Activated T-helper 1 cell treated with anti-CD3 and anti-CD28 coated beads, Interleukin-12 subunit alpha, Interleukin-12 subunit beta, Interleukin-2, Interleukin-4 antibody, amounts not matched to agents 30 ng/mL and 10 ng/mL and 1 ng/mL, durations not matched to agents 14 hours and 24 hours and 36 hours (primary cell): ENCODE measurements around the gene CASTOR1. TPM values are rescaled to one million over a fixed set of nuclear protein-coding genes. Genes with fewer than 3 reads are reported as not detected.
A peak's percentile ranks its signal among the peaks of the same experiment; 100 is the strongest.
"Not testable (repeated sequence)": the region's sequence is repeated elsewhere in the genome, so short reads cannot be mapped to it uniquely, and the experiment has no call there.

Experiments
- DNase-seq: peaks from one replicate; pipeline ENCODE4 v3.0.0; 2021; ENCODE audit warnings: low spot score
- H3K27ac Mint-ChIP-seq: one replicate; pipeline ENCODE4 v1.8.0; 2021; ENCODE audit warnings: mild to moderate bottlenecking, mixed read lengths
- H3K27me3 Mint-ChIP-seq: one replicate; pipeline ENCODE4 v1.8.0; 2022; ENCODE audit warnings: mild to moderate bottlenecking, moderate library complexity, mixed read lengths; ENCODE audit not compliant: insufficient read depth
- H3K36me3 Mint-ChIP-seq: one replicate; pipeline ENCODE4 v1.8.0; 2021; ENCODE audit warnings: low read depth, mixed read lengths
- H3K4me1 Mint-ChIP-seq: one replicate; pipeline ENCODE4 v1.8.0; 2021; ENCODE audit warnings: low read depth, mixed read lengths
- H3K4me3 Mint-ChIP-seq: one replicate; pipeline ENCODE4 v1.8.0; 2021; ENCODE audit warnings: mild to moderate bottlenecking, moderate library complexity, mixed read lengths
- H3K9me3 Mint-ChIP-seq: one replicate; pipeline ENCODE4 v1.8.0; 2021; ENCODE audit warnings: mixed read lengths
- intact Hi-C: fragments of 100-400 bp; cut with micrococcal nuclease; formaldehyde crosslinking; loops from one replicate; pipeline ENCODE4 v1.15.1; 2024
- total RNA-seq: library from RNA; stranded (reverse); gene quantifications from 2 replicates; pipeline ENCODE4 v1.2.3, GENCODE V29; 2022

CASTOR1 gene
- 5.6 and 8.8 TPM in 2 replicates for total RNA-seq

GRCh38 chr22:30289141-30289979 is at the start of gene CASTOR1:
TSS of gene CASTOR1 (minus strand) at chr22:30289505. CDS start at chr22:30289497, 8 bp downstream.
- Mint-ChIP-seq H3K27ac (peak within 1 kb of the TSS; percentile 81), H3K36me3 (peaks cover 13% of the 10 kb centered on the region), H3K4me1 (peaks cover 56% of the 10 kb centered on the region), H3K4me3 (peak within 1 kb of the TSS; percentile 87), H3K9me3 (no peaks in the 10 kb centered on the region), H3K27me3 (no peaks in the 10 kb centered on the region)
- intact Hi-C loops: loop anchor here (1.0 to 5.0 kb wide), 9 partner anchors 17 to 522 kb away; partner anchors contain the start of genes CCDC157, LIF, PES1 and TBC1D10A
- peak; percentile 90 for DNase-seq

- H3K27ac Mint-ChIP-seq: no peak overlapping the region
- no peak overlapping the region for H3K4me3 Mint-ChIP-seq
- no peaks in the 10 kb centered on the region for H3K27me3 Mint-ChIP-seq
- intact Hi-C loops: no loop called here
- H3K4me1 Mint-ChIP-seq: peaks cover 23% of the 10 kb centered on the region
- DNase-seq: no peak
- H3K36me3 Mint-ChIP-seq: peaks cover 75% of the 10 kb centered on the region
- no peaks in the 10 kb centered on the region for H3K9me3 Mint-ChIP-seq
Observed at GRCh38 chr22:30338802-30339201, 49.5 kb upstream of the CASTOR1 start.

- DNase-seq, H3K4me3 Mint-ChIP-seq, intact Hi-C loops, H3K27ac Mint-ChIP-seq, H3K9me3 Mint-ChIP-seq, H3K27me3 Mint-ChIP-seq: not testable (repeated sequence)
- peaks cover 76% of the 10 kb centered on the region for H3K36me3 Mint-ChIP-seq
- peaks cover 27% of the 10 kb centered on the region for H3K4me1 Mint-ChIP-seq
Observed at GRCh38 chr22:30338341-30338740, 49.0 kb upstream of the CASTOR1 start.

GRCh38 chr22:30337461-30337778 is 48.1 kb upstream of the CASTOR1 start:
- H3K4me3 Mint-ChIP-seq: no peak overlapping the region
- H3K36me3 Mint-ChIP-seq: peaks cover 74% of the 10 kb centered on the region
- DNase-seq: no peak
- peaks cover 36% of the 10 kb centered on the region for H3K4me1 Mint-ChIP-seq
- intact Hi-C loops: no loop called here
- H3K27me3 Mint-ChIP-seq: no peaks in the 10 kb centered on the region
- no peaks in the 10 kb centered on the region for H3K9me3 Mint-ChIP-seq
- H3K27ac Mint-ChIP-seq: no peak overlapping the region

- Mint-ChIP-seq H3K4me1 (peaks cover 40% of the 10 kb centered on the region), H3K36me3 (peaks cover 73% of the 10 kb centered on the region), H3K27ac (no peak overlapping the region)
Observed at GRCh38 chr22:30336752-30337460, 47.6 kb upstream of the CASTOR1 start.

GRCh38 chr22:30335236-30335635 is 45.9 kb upstream of the CASTOR1 start:
- intact Hi-C loops: no loop called here
- no peaks in the 10 kb centered on the region for H3K9me3 Mint-ChIP-seq
- H3K4me3 Mint-ChIP-seq: no peak overlapping the region
- H3K4me1 Mint-ChIP-seq: peaks cover 40% of the 10 kb centered on the region
- H3K27me3 Mint-ChIP-seq: no peaks in the 10 kb centered on the region
- no peak overlapping the region for H3K27ac Mint-ChIP-seq
- no peak for DNase-seq
- H3K36me3 Mint-ChIP-seq: peaks cover 71% of the 10 kb centered on the region

More at GRCh38 chr22:30336752-30337460, 47.6 kb upstream of the CASTOR1 start:
- DNase-seq: no peak
- H3K4me3 Mint-ChIP-seq: no peak overlapping the region
- H3K27me3 Mint-ChIP-seq: no peaks in the 10 kb centered on the region
- H3K9me3 Mint-ChIP-seq: no peaks in the 10 kb centered on the region
- intact Hi-C loops: no loop called here

GRCh38 chr22:30334646-30335045 is 45.3 kb upstream of the CASTOR1 start:
- Mint-ChIP-seq H3K27ac (no peak overlapping the region), H3K27me3 (no peaks in the 10 kb centered on the region), H3K36me3 (peaks cover 68% of the 10 kb centered on the region), H3K4me3 (peak overlapping the region; percentile 38), H3K9me3 (no peaks in the 10 kb centered on the region), H3K4me1 (peaks cover 40% of the 10 kb centered on the region)
- intact Hi-C loops: no loop called here
- DNase-seq: no peak

GRCh38 chr22:30333707-30334087 is 44.4 kb upstream of the CASTOR1 start:
- Mint-ChIP-seq H3K36me3 (peaks cover 62% of the 10 kb centered on the region), H3K9me3 (no peaks in the 10 kb centered on the region), H3K27ac (peak overlapping the region; percentile 56), H3K4me3 (no peak overlapping the region), H3K27me3 (no peaks in the 10 kb centered on the region), H3K4me1 (peaks cover 40% of the 10 kb centered on the region)
- intact Hi-C loops: no loop called here
- DNase-seq: no peak

- Mint-ChIP-seq H3K27ac (peak overlapping the region; percentile 56), H3K4me1 (peaks cover 40% of the 10 kb centered on the region), H3K9me3 (no peaks in the 10 kb centered on the region), H3K4me3 (peak overlapping the region; percentile 11), H3K27me3 (no peaks in the 10 kb centered on the region), H3K36me3 (peaks cover 57% of the 10 kb centered on the region)
- DNase-seq: no peak
- intact Hi-C loops: no loop called here
Observed at GRCh38 chr22:30332994-30333706, 43.8 kb upstream of the CASTOR1 start.

GRCh38 chr22:30332551-30332950 is 43.2 kb upstream of the CASTOR1 start:
- intact Hi-C loops: no loop called here

GRCh38 chr22:30328466-30329049 is 39.3 kb upstream of the CASTOR1 start:
- no peak overlapping the region for H3K4me3 Mint-ChIP-seq
- peaks cover 52% of the 10 kb centered on the region for H3K4me1 Mint-ChIP-seq
- no peak overlapping the region for H3K27ac Mint-ChIP-seq
- H3K9me3 Mint-ChIP-seq: no peaks in the 10 kb centered on the region
- intact Hi-C loops: no loop called here
- peaks cover 23% of the 10 kb centered on the region for H3K36me3 Mint-ChIP-seq
- no peaks in the 10 kb centered on the region for H3K27me3 Mint-ChIP-seq
- no peak for DNase-seq

More at GRCh38 chr22:30332551-30332950, 43.2 kb upstream of the CASTOR1 start:
- Mint-ChIP-seq H3K36me3 (peaks cover 52% of the 10 kb centered on the region), H3K27ac (peak overlapping the region; percentile 56), H3K4me3 (no peak overlapping the region), H3K27me3 (no peaks in the 10 kb centered on the region), H3K4me1 (peaks cover 45% of the 10 kb centered on the region), H3K9me3 (no peaks in the 10 kb centered on the region)
- no peak for DNase-seq

GRCh38 chr22:30327864-30328345 is 38.6 kb upstream of the CASTOR1 start:
- Mint-ChIP-seq H3K27me3 (no peaks in the 10 kb centered on the region), H3K4me1 (peaks cover 52% of the 10 kb centered on the region), H3K36me3 (peaks cover 23% of the 10 kb centered on the region), H3K27ac (peak overlapping the region; percentile 60), H3K4me3 (peak overlapping the region; percentile 80), H3K9me3 (no peaks in the 10 kb centered on the region)
- intact Hi-C loops: loop anchor here (1.0 to 2.0 kb wide), 4 partner anchors 23 to 97 kb away; partner anchors contain the start of genes MTFP1, RNF215 and SF3A1
- no peak for DNase-seq
